HEK293 (cell line): ENCODE results near the gene HAUS8.
A peak's percentile ranks its signal among the peaks of the same experiment; 100 is the strongest.

Experiments used
- CTCF ChIA-PET: fragments of 350-600 bp; formaldehyde crosslinking; extraction: SDS; loops from one replicate; lab custom pipeline; 2021; ENCODE audit warnings: antibody characterized with exemption; lab: Yijun Ruan, JAX
- POLR2A ChIA-PET: fragments of 300-600 bp; formaldehyde crosslinking; extraction: SDS; loops from one replicate; lab custom pipeline; 2020; ENCODE audit warnings: antibody characterized with exemption, inconsistent platforms; lab: Yijun Ruan, JAX
- H3K27ac ChIP-seq: fragments of 200-500 bp; sonication (Bioruptor generic); 2 replicates; pipeline ENCODE4 v1.5.1; 2014; ENCODE audit warnings: low read depth, low read length, control low read depth, inconsistent platforms; ENCODE audit errors: extremely low read depth
- H3K36me3 ChIP-seq, 2 experiments: fragments of 200-500 bp in 1 of 2; sonication (Bioruptor generic) in 1 of 2; 1 replicate in 1 of 2; 2 replicates in 1 of 2; pipeline ENCODE4 v1.5.1; 2014 to 2017; ENCODE audit warnings: inconsistent platforms in 2 of 2, low read length in 2 of 2; ENCODE audit not compliant: control insufficient read depth in 2 of 2, insufficient read depth in 1 of 2
- H3K4me1 ChIP-seq: fragments of 200-500 bp; sonication (Bioruptor generic); 2 replicates; pipeline ENCODE4 v1.5.1; 2014; ENCODE audit warnings: mild to moderate bottlenecking, low read length, inconsistent platforms; ENCODE audit not compliant: control insufficient read depth, insufficient read depth
- H3K4me3 ChIP-seq: 2 replicates; pipeline ENCODE4 v1.5.1; 2011; ENCODE audit warnings: low read depth, mild to moderate bottlenecking, control low read depth, low read length, moderate library complexity
- H3K9me3 ChIP-seq: fragments of 200-500 bp; sonication (Bioruptor generic); 2 replicates; pipeline ENCODE4 v1.5.1; 2014; ENCODE audit warnings: low read depth, low read length, inconsistent platforms; ENCODE audit not compliant: control insufficient read depth, insufficient read depth
- GLI4 ChIP-seq: fragments of 450-650 bp; formaldehyde crosslinking; IDR thresholded peaks from 2 replicates; pipeline ENCODE4 v1.5.1; 2016; ENCODE audit warnings: missing biosample characterization, missing genetic modification characterization
- GLIS1 ChIP-seq: fragments of 450-650 bp; formaldehyde crosslinking; IDR thresholded peaks from 2 replicates; pipeline ENCODE4 v1.5.1; 2016; ENCODE audit warnings: missing biosample characterization, missing genetic modification characterization
- KLF10 ChIP-seq: fragments of 450-650 bp; IDR thresholded peaks from 2 replicates; pipeline ENCODE4 v1.5.1; 2018; ENCODE audit warnings: missing biosample characterization, mild to moderate bottlenecking, missing genetic modification characterization
- MYNN ChIP-seq: fragments of 450-650 bp; formaldehyde crosslinking; IDR thresholded peaks from 2 replicates; pipeline ENCODE4 v1.5.1; 2016; ENCODE audit warnings: missing biosample characterization, missing genetic modification characterization, borderline replicate concordance
- PATZ1 ChIP-seq: fragments of 450-650 bp; formaldehyde crosslinking; IDR thresholded peaks from 2 replicates; pipeline ENCODE4 v1.5.1; 2016; ENCODE audit warnings: missing biosample characterization, missing genetic modification characterization
- PRDM1 ChIP-seq: fragments of 450-650 bp; formaldehyde crosslinking; IDR thresholded peaks from 2 replicates; pipeline ENCODE4; 2016; ENCODE audit warnings: missing biosample characterization, missing genetic modification characterization
- PRDM4 ChIP-seq: fragments of 450-650 bp; formaldehyde crosslinking; IDR thresholded peaks from 2 replicates; pipeline ENCODE4 v1.5.1; 2017; ENCODE audit warnings: missing biosample characterization, missing genetic modification characterization
- REPIN1 ChIP-seq: fragments of 450-650 bp; formaldehyde crosslinking; IDR thresholded peaks from 2 replicates; pipeline ENCODE4 v1.5.1; 2017; ENCODE audit warnings: missing biosample characterization, missing genetic modification characterization, low read depth
- ZBTB26 ChIP-seq: fragments of 450-650 bp; formaldehyde crosslinking; optimal IDR thresholded peaks from 2 replicates; pipeline ENCODE3; 2016; ENCODE audit warnings: missing biosample characterization, mild to moderate bottlenecking, missing genetic modification characterization
- ZBTB6 ChIP-seq: fragments of 450-650 bp; formaldehyde crosslinking; IDR thresholded peaks from 2 replicates; pipeline ENCODE4 v1.5.1; 2017; ENCODE audit warnings: missing biosample characterization, missing genetic modification characterization
- ZEB2 ChIP-seq: fragments of 450-650 bp; formaldehyde crosslinking; IDR thresholded peaks from 2 replicates; pipeline ENCODE4 v1.5.1; 2016; ENCODE audit warnings: missing biosample characterization, missing genetic modification characterization
- ZFHX2 ChIP-seq: fragments of 450-650 bp; formaldehyde crosslinking; conservative IDR thresholded peaks from 2 replicates; pipeline ENCODE4 v1.5.1; 2016; ENCODE audit warnings: missing biosample characterization, missing genetic modification characterization
- ZFP3 ChIP-seq: fragments of 450-650 bp; formaldehyde crosslinking; IDR thresholded peaks from 2 replicates; pipeline ENCODE4 v1.5.1; 2016; ENCODE audit warnings: low read depth, missing biosample characterization, missing genetic modification characterization
- ZNF133 ChIP-seq: fragments of 450-650 bp; formaldehyde crosslinking; IDR thresholded peaks from 2 replicates; pipeline ENCODE4 v1.5.1; 2016; ENCODE audit warnings: missing biosample characterization, missing genetic modification characterization
- ZNF169 ChIP-seq: fragments of 450-650 bp; formaldehyde crosslinking; IDR thresholded peaks from 2 replicates; pipeline ENCODE4 v1.5.1; 2016; ENCODE audit warnings: missing biosample characterization, missing genetic modification characterization
- ZNF214 ChIP-seq: fragments of 450-650 bp; formaldehyde crosslinking; IDR thresholded peaks from 2 replicates; pipeline ENCODE4 v1.5.1; 2017; ENCODE audit warnings: missing biosample characterization, mild to moderate bottlenecking, missing genetic modification characterization, borderline replicate concordance
- ZNF24 ChIP-seq: fragments of 450-650 bp; formaldehyde crosslinking; IDR thresholded peaks from 2 replicates; pipeline ENCODE4 v1.5.1; 2016; ENCODE audit warnings: missing biosample characterization, missing genetic modification characterization
- ZNF26 ChIP-seq: fragments of 450-650 bp; formaldehyde crosslinking; IDR thresholded peaks from 2 replicates; pipeline ENCODE4 v1.5.1; 2016; ENCODE audit warnings: missing biosample characterization, missing genetic modification characterization
- ZNF302 ChIP-seq: fragments of 450-650 bp; formaldehyde crosslinking; IDR thresholded peaks from 2 replicates; pipeline ENCODE4 v1.5.1; 2016; ENCODE audit warnings: missing biosample characterization, missing genetic modification characterization, low read depth
- ZNF335 ChIP-seq: fragments of 450-650 bp; formaldehyde crosslinking; conservative IDR thresholded peaks from 2 replicates; pipeline ENCODE4 v1.5.1; 2016; ENCODE audit warnings: missing biosample characterization, missing genetic modification characterization
- ZNF501 ChIP-seq: fragments of 450-650 bp; formaldehyde crosslinking; IDR thresholded peaks from 2 replicates; pipeline ENCODE4 v1.5.1; 2016; ENCODE audit warnings: missing biosample characterization, missing genetic modification characterization
- ZNF558 ChIP-seq: fragments of 450-650 bp; formaldehyde crosslinking; IDR thresholded peaks from 2 replicates; pipeline ENCODE4 v1.5.1; 2016; ENCODE audit warnings: missing biosample characterization, missing genetic modification characterization
- ZNF660 ChIP-seq: fragments of 450-650 bp; IDR thresholded peaks from 2 replicates; pipeline ENCODE4 v1.5.1; 2018; ENCODE audit warnings: missing biosample characterization, mild to moderate bottlenecking, missing genetic modification characterization
- ZNF664 ChIP-seq: fragments of 450-650 bp; formaldehyde crosslinking; IDR thresholded peaks from 2 replicates; pipeline ENCODE4 v1.5.1; 2016; ENCODE audit warnings: missing biosample characterization, missing genetic modification characterization
- ZNF76 ChIP-seq: fragments of 450-650 bp; formaldehyde crosslinking; IDR thresholded peaks from 2 replicates; pipeline ENCODE4; 2016; ENCODE audit warnings: low read depth, missing biosample characterization, missing genetic modification characterization, borderline replicate concordance

The HAUS8 gene

GRCh38 chr19:17074634-17075034, 618 bp downstream of the HAUS8 start:
- H3K4me1 ChIP-seq, result peaks cover 8% of the 10 kb centered on the region
- TF ChIP-seq ZNF501 (tag by site-specific recombination), result no peak
- TF ChIP-seq GLIS1 (tag by site-specific recombination), result no peak
- TF ChIP-seq ZNF24 (tag by site-specific recombination), result no peak
- TF ChIP-seq REPIN1 (tag by site-specific recombination), result no peak
- no peak for TF ChIP-seq KLF10 (tag by site-specific recombination)
- no peak for TF ChIP-seq ZNF169 (tag by site-specific recombination)
- TF ChIP-seq ZNF558 (tag by site-specific recombination), result no peak
- peak; percentile 80 for TF ChIP-seq ZBTB6 (tag by site-specific recombination)
- no peak for TF ChIP-seq ZNF133 (tag by site-specific recombination)
- no peak for TF ChIP-seq GLI4 (tag by site-specific recombination)
- no peak for TF ChIP-seq PRDM4 (tag by site-specific recombination)
- 0 out of 2 replicates have a peak, but pooled peaks have one; percentile 16 for TF ChIP-seq ZNF76 (tag by site-specific recombination)
- TF ChIP-seq ZNF664, result peak; percentile 8; the same call in 1 of the 2 replicates
- no peak for TF ChIP-seq PRDM1
- TF ChIP-seq ZFP3, result no peak
- TF ChIP-seq ZFHX2 (tag by site-specific recombination), result no peak; the same call in none of the 2 replicates
- TF ChIP-seq ZBTB26 (tag by site-specific recombination), result no peak
- TF ChIP-seq ZNF660 (tag by site-specific recombination), result no peak
- no peak for TF ChIP-seq ZEB2
- TF ChIP-seq, all 188 proteins: peak for 3
- peak overlapping the region; percentile 62; the same call in 1 of the 2 replicates for H3K27ac ChIP-seq
- ChIA-PET POLR2A (interaction anchor here (0.7 to 1.4 kb wide), 2 partner anchors 141 to 231 kb away, joined by 3 to 5 read pairs; partner anchors contain the start of gene USE1), CTCF (interaction anchor here (0.6 to 0.7 kb wide), 4 partner anchors 22 to 208 kb away, joined by 3 to 6 read pairs (median 4); no protein-coding TSS in a partner anchor)
- peak overlapping the region; percentile 89 for H3K4me3 ChIP-seq
- no peaks in the 10 kb centered on the region for H3K9me3 ChIP-seq
- peaks cover 12 to 38% of the 10 kb centered on the region in 2 experiments; a peak in 2 of 3 replicates for H3K36me3 ChIP-seq

GRCh38 chr19:17073869-17074633, 1.2 kb downstream of the HAUS8 start:
- ChIA-PET POLR2A (interaction anchor here (0.7 to 1.4 kb wide), 2 partner anchors 141 to 231 kb away, joined by 3 to 5 read pairs; partner anchors contain the start of gene USE1), CTCF (interaction anchor here (0.5 to 0.7 kb wide), 4 partner anchors 21 to 384 kb away, joined by 3 to 4 read pairs (median 4); no protein-coding TSS in a partner anchor)
- peak overlapping the region; percentile 89 for H3K4me3 ChIP-seq
- H3K27ac ChIP-seq, result no peak overlapping the region
- no peaks in the 10 kb centered on the region for H3K9me3 ChIP-seq
- TF ChIP-seq ZNF335 (tag by site-specific recombination) (peak; percentile 57), ZNF214 (tag by site-specific recombination) (no peak), ZNF26 (tag by site-specific recombination) (no peak), MYNN (tag by site-specific recombination) (no peak), PATZ1 (tag by site-specific recombination) (0 out of 2 replicates have a peak, but pooled peaks have one; percentile 15), ZNF302 (tag by site-specific recombination) (no peak)
- H3K36me3 ChIP-seq, result peaks cover 12 to 42% of the 10 kb centered on the region in 2 experiments; a peak in 2 of 3 replicates
- H3K4me1 ChIP-seq, result peaks cover 8% of the 10 kb centered on the region
